CD14-positive monocyte (primary cell): ENCODE data around the gene TRIM33. TPM values are rescaled to one million over a fixed set of nuclear protein-coding genes. Genes with fewer than 3 reads are reported as not detected.

Experiments
- DNase-seq, 3 donors: peaks; one replicate each; pipeline ENCODE4 v3.0.0-alpha.2; 2011 to 2022
- H2AFZ ChIP-seq: 2 replicates; pipeline ENCODE4 v1.6.0; 2012; ENCODE audit warnings: mild to moderate bottlenecking, low read depth, low read length, inconsistent platforms; ENCODE audit not compliant: insufficient read depth, poor library complexity, severe bottlenecking
- H3K27ac ChIP-seq, 2 donors: 1 replicate in 1 of 2; 2 replicates in 1 of 2; pipeline ENCODE4 v1.5.1; 2012 to 2013; ENCODE audit warnings: low read length in 2 of 2, control low read depth in 1 of 2, inconsistent platforms in 1 of 2, low read depth in 1 of 2, mild to moderate bottlenecking in 1 of 2
- H3K27me3 ChIP-seq, 2 donors: one replicate each; pipeline versions ENCODE4 v1.6.0 to v1.6.1; 2011 to 2013; ENCODE audit warnings: low read length in 2 of 2; ENCODE audit not compliant: control insufficient read depth in 2 of 2, insufficient read depth in 2 of 2
- H3K36me3 ChIP-seq, 2 donors: replicated peaks in 1 of 2; 1 replicate in 1 of 2; 2 replicates in 1 of 2; pipeline versions ENCODE4 v1.5.1 to v1.6.1; 2012 to 2013; ENCODE audit warnings: low read length in 2 of 2, control low read depth in 1 of 2, inconsistent platforms in 1 of 2, mild to moderate bottlenecking in 1 of 2; ENCODE audit not compliant: insufficient read depth in 2 of 2, control insufficient read depth in 1 of 2
- H3K4me1 ChIP-seq, 2 donors: 1 replicate in 1 of 2; 2 replicates in 1 of 2; pipeline versions ENCODE4 v1.5.1 to v1.6.1; 2012 to 2013; ENCODE audit warnings: low read length in 2 of 2, control low read depth in 1 of 2, inconsistent platforms in 1 of 2, mild to moderate bottlenecking in 1 of 2, moderate library complexity in 1 of 2; ENCODE audit not compliant: insufficient read depth in 2 of 2, control insufficient read depth in 1 of 2
- H3K4me2 ChIP-seq: replicated peaks from 2 replicates; pipeline ENCODE3; 2012; ENCODE audit warnings: low read length, moderate library complexity, mild to moderate bottlenecking; ENCODE audit not compliant: poor library complexity, severe bottlenecking; ENCODE audit errors: extremely low read depth
- H3K4me3 ChIP-seq, 3 experiments: fragments of 200-600 bp in 1 of 3; sonication (generic) in 1 of 3; replicated peaks in 1 of 3; 1 replicate in 2 of 3; 2 replicates in 1 of 3; pipeline ENCODE4 v1.5.1; 2011 to 2013; ENCODE audit warnings: low read length in 3 of 3, mild to moderate bottlenecking in 3 of 3, control low read depth in 2 of 3, low read depth in 2 of 3, inconsistent platforms in 1 of 3, moderate library complexity in 1 of 3
- H3K79me2 ChIP-seq: 2 replicates; pipeline ENCODE4 v1.6.0; 2012; ENCODE audit warnings: mild to moderate bottlenecking, control low read depth, inconsistent platforms, low read length, moderate library complexity; ENCODE audit not compliant: insufficient read depth
- H3K9ac ChIP-seq: 2 replicates; pipeline ENCODE4 v1.6.0; 2017; ENCODE audit warnings: low read length, mild to moderate bottlenecking; ENCODE audit not compliant: insufficient read depth, poor library complexity, severe bottlenecking
- H3K9me3 ChIP-seq, 2 donors: replicated peaks in 1 of 2; 1 replicate in 1 of 2; 2 replicates in 1 of 2; pipeline versions ENCODE4 v1.5.1 to v1.6.1; 2012 to 2013; ENCODE audit warnings: low read length in 2 of 2, control low read depth in 1 of 2; ENCODE audit not compliant: control insufficient read depth in 1 of 2, insufficient read depth in 1 of 2
- H4K20me1 ChIP-seq: 2 replicates; pipeline ENCODE4 v1.6.0; 2012; ENCODE audit warnings: mild to moderate bottlenecking, low read length, control low read depth, moderate library complexity; ENCODE audit not compliant: insufficient read depth
- H3K27ac Mint-ChIP-seq, 7 donors: one replicate each; pipeline ENCODE4 v1.8.0; 2020; ENCODE audit warnings: mild to moderate bottlenecking in 7 of 7, mixed read lengths in 7 of 7, moderate library complexity in 6 of 7, inconsistent platforms in 2 of 7
- H3K27me3 Mint-ChIP-seq, 3 donors: one replicate each; pipeline ENCODE4 v1.8.0; 2021 to 2022; ENCODE audit warnings: low read depth in 3 of 3, mild to moderate bottlenecking in 3 of 3, mixed read lengths in 3 of 3, moderate library complexity in 3 of 3, inconsistent platforms in 1 of 3
- H3K36me3 Mint-ChIP-seq, 2 donors: one replicate each; pipeline ENCODE4 v1.8.0; 2020; ENCODE audit warnings: mixed read lengths in 2 of 2, inconsistent platforms in 1 of 2, mild to moderate bottlenecking in 1 of 2
- H3K4me1 Mint-ChIP-seq: one replicate; pipeline ENCODE4 v1.8.0; 2020; ENCODE audit warnings: mild to moderate bottlenecking, mixed read lengths
- H3K4me3 Mint-ChIP-seq, 2 donors: one replicate each; pipeline ENCODE4 v1.8.0; 2020; ENCODE audit warnings: mild to moderate bottlenecking in 2 of 2, mixed read lengths in 2 of 2, moderate library complexity in 1 of 2
- H3K9me3 Mint-ChIP-seq, 7 donors: one replicate each; pipeline ENCODE4 v1.8.0; 2020 to 2022; ENCODE audit warnings: mixed read lengths in 7 of 7, mild to moderate bottlenecking in 6 of 7, moderate library complexity in 6 of 7, inconsistent platforms in 2 of 7
- CTCF ChIP-seq: fragments of 200-600 bp; IDR thresholded peaks from one replicate; pipeline ENCODE4 v1.8.0; 2022; ENCODE audit warnings: antibody characterized with exemption, mild to moderate bottlenecking
- WGBS: methylation state at CpG from one replicate; pipeline ENCODE4 v1.1.5; 2013; ENCODE audit warnings: missing lambda C conversion rate; ENCODE audit not compliant: insufficient coverage; 5-methylcytosine and 5-hydroxymethylcytosine counted together
- intact Hi-C, 2 donors: fragments of 100-400 bp; cut with micrococcal nuclease; formaldehyde crosslinking; loops; one replicate each; pipeline versions ENCODE4 v1.15.0 to v1.15.1; 2023
- polyA plus RNA-seq, 3 donors: library from polyadenylated mRNA; depleted of rRNA in 1 of 3; unstranded in 2 of 3; stranded (reverse) in 1 of 3; fragments of 300-500 nt in 2 of 3; fragments of >200 nt in 1 of 3; fragmentation: Illumina TruSeq in 2 of 3; gene quantifications; 1 replicate in 2 of 3; 2 replicates in 1 of 3; pipeline ENCODE4 v1.2.3, GENCODE V29; 2012 to 2021

Gene TRIM33
- polyA plus RNA-seq, 3 donors = 11.8 to 16.5 (median 13.7) TPM

- Mint-ChIP-seq H3K27ac (no peak overlapping the region), H3K27me3 (no peaks in the 10 kb centered on the region), H3K4me3 (no peak overlapping the region), H3K36me3 (peaks cover 71 to 85% of the 10 kb centered on the region in 2 donors), H3K4me1 (peaks cover 13% of the 10 kb centered on the region), H3K9me3 (peaks cover 1 to 11% (median 6%) of the 10 kb centered on the region in 7 donors)
- peaks cover 23 to 77% of the 10 kb centered on the region in 2 donors for H3K36me3 ChIP-seq
- DNase-seq = no peak
- H4K20me1 ChIP-seq = no peaks in the 10 kb centered on the region
- no peak for TF ChIP-seq CTCF
- no peak overlapping the region for H3K4me2 ChIP-seq
- no peak overlapping the region for H2AFZ ChIP-seq
- H3K79me2 ChIP-seq = peaks cover 7% of the 10 kb centered on the region
- no peaks in the 10 kb centered on the region for H3K27me3 ChIP-seq
- no peak overlapping the region for H3K4me3 ChIP-seq
- H3K27ac ChIP-seq = peak overlapping the region in 1 of 2 donors; percentile 81
- no peak overlapping the region for H3K9ac ChIP-seq
- 100% methylated on average over 1 of the region's 3 CpGs for WGBS
- H3K9me3 ChIP-seq = peaks cover 6% of the 10 kb centered on the region in 2 donors
- intact Hi-C loops = loop anchor here in 1 of 2 donors (10.0 kb wide), 1 partner anchor 58 kb away; the partner anchor contains the start of gene TRIM33
- peaks cover 12 to 13% of the 10 kb centered on the region in 2 donors for H3K4me1 ChIP-seq
These were observed 54.4 kb downstream of the TRIM33 start for GRCh38 chr1:114456586-114456985.

GRCh38 chr1:114455102-114455785 lies 55.8 kb downstream of the TRIM33 start:
- no peaks in the 10 kb centered on the region for H3K27me3 ChIP-seq
- H3K79me2 ChIP-seq = peaks cover 7% of the 10 kb centered on the region
- H3K36me3 ChIP-seq = peaks cover 25 to 78% of the 10 kb centered on the region in 2 donors

More at GRCh38 chr1:114455102-114455785, 55.8 kb downstream of the TRIM33 start:
- Mint-ChIP-seq H3K27me3 (no peaks in the 10 kb centered on the region), H3K4me1 (peaks cover 13% of the 10 kb centered on the region), H3K9me3 (peaks cover 0 to 11% (median 6%) of the 10 kb centered on the region in 7 donors), H3K27ac (peak overlapping the region in 2 of 7 donors; percentile 21 to 42), H3K4me3 (no peak overlapping the region), H3K36me3 (peaks cover 72 to 82% of the 10 kb centered on the region in 2 donors)
- Histone ChIP-seq H3K4me3 (no peak overlapping the region), H3K4me1 (peaks cover 12 to 13% of the 10 kb centered on the region in 2 donors), H3K9me3 (peaks cover 6% of the 10 kb centered on the region in 2 donors), H4K20me1 (peaks cover 6% of the 10 kb centered on the region), H3K27ac (peak overlapping the region in 1 of 2 donors; percentile 27), H3K9ac (no peak overlapping the region), H2AFZ (no peak overlapping the region), H3K4me2 (no peak overlapping the region)
- no peak for TF ChIP-seq CTCF
- peak in 1 of 3 donors; percentile 17 for DNase-seq
- intact Hi-C loops = loop anchor here in 1 of 2 donors (10.0 kb wide), 1 partner anchor 60 kb away; the partner anchor contains the start of gene TRIM33
